ENCODE measurements around the gene HK3.

GRCh38 chr5:176906796-176907195, 7.7 kb upstream of the HK3 start:
- TF ChIP-seq GABPA (IDR thresholded peaks at IDR 0.05 in 1 of 2, conservative IDR thresholded peaks at IDR 0.05 in 1 of 2) = no peak
- TF ChIP-seq RXRA (IDR thresholded peaks at IDR 0.05) = no peak
- TF ChIP-seq YY1 (IDR thresholded peaks at IDR 0.05) = no peak
- TF ChIP-seq CTCF (IDR thresholded peaks at IDR 0.05; ENCODE audit: low read depth, low read length, missing input control) = no peak
- TF ChIP-seq FOXA2 (IDR thresholded peaks at IDR 0.05) = no peak

Data from liver (tissue), 3 donors.